Aorta (tissue), 4 donors: ENCODE data around the gene OMA1. TPM values are rescaled to one million over a fixed set of nuclear protein-coding genes. Genes with fewer than 3 reads are reported as not detected.

Experiments
- polyA plus RNA-seq, 2 donors: library from polyadenylated mRNA; stranded (reverse); fragments of 200-250 nt; gene quantifications; one replicate each; pipeline ENCODE4 v1.2.3, GENCODE V29; 2013
- total RNA-seq, 2 donors: library from RNA; stranded (reverse); fragmentation: NEBNext Ultra II Directional; extraction: Animal tissue kit (Norgen Biotek cat#: 25700); gene quantifications; one replicate each; pipeline ENCODE4 v1.2.1, GENCODE V29; 2021
- donor health status: healthy with polysubstance abuse.
- donor health status: Bipolar disorder and iron deficiency.
- donor health status: DM: no; HTN: no; CAD: no.
- donor health status: DM: yes; HTN: yes; CAD: no.

OMA1 gene
- total and polyA plus RNA-seq, 4 donors, result 2.5 to 22.0 (median 10.6) TPM

Other genes with a start within 250 kb of the OMA1 start
- 1 to 10 TPM; 4.6 to 4.8 TPM for gene TACSTD2, start 30.5 kb upstream of the OMA1 start, total RNA-seq
- 1 to 10 TPM; 1.6 to 4.7 TPM for gene TACSTD2, start 30.5 kb upstream of the OMA1 start, polyA plus RNA-seq
- gene MYSM1, start 153.3 kb upstream of the OMA1 start, total RNA-seq, result 10 to 100 TPM; 42.7 to 50.4 TPM
- 10 to 100 TPM in 1 of 2 donors, 1 to 10 TPM in 1; 6.6 to 13.3 TPM for gene MYSM1, start 153.3 kb upstream of the OMA1 start, polyA plus RNA-seq
- gene JUN, start 237.3 kb upstream of the OMA1 start, total RNA-seq, result 100 to 1,000 TPM; 101 to 275 TPM
- 100 to 1,000 TPM in 1 of 2 donors, 10 to 100 TPM in 1; 31.3 to 114 TPM for gene JUN, start 237.3 kb upstream of the OMA1 start, polyA plus RNA-seq